K562 (cell line): ENCODE measurements around the gene PIK3R1. TPM values are rescaled to one million over a fixed set of nuclear protein-coding genes. Genes with fewer than 3 reads are reported as not detected.

Experiments
- ATAC-seq: fragments of 200-7000 bp; cut with Tn5 transposase; 3 replicates; pipeline ENCODE4 v1.9.1; 2020; ENCODE audit warnings: moderate library complexity
- BruUV-seq: library from RNA; stranded (reverse); fragments of 400-500 nt; replicated peaks from 2 replicates; lab custom pipeline; 2021; lab: Mats Ljungman, UMichigan
- CTCF ChIA-PET: fragments of 300-600 bp; formaldehyde crosslinking; extraction: SDS; loops from one replicate; lab custom pipeline; 2021; ENCODE audit warnings: low intra/inter-chr PET ratio; lab: Yijun Ruan, JAX
- POLR2A ChIA-PET: fragments of 300-600, 350-650 bp; sonication (Branson Sonifier 250); formaldehyde crosslinking; extraction: SDS; loops from one replicate; lab custom pipeline; 2021; ENCODE audit warnings: antibody characterized with exemption, inconsistent platforms; lab: Yijun Ruan, JAX
- DNase-seq, 4 experiments: peaks; one replicate each; pipeline versions ENCODE4 v3.0.0 to v3.0.0-alpha.2; 2011 to 2018; ENCODE audit warnings: low spot score in 3 of 4, mixed read lengths in 3 of 4; ENCODE audit errors: extremely low read depth in 1 of 4
- FAIRE-seq: peaks from 2 replicates; lab custom pipeline; 2011; peaks lifted over from hg19 to GRCh38; lab: Jason Lieb, UNC
- H2AFZ ChIP-seq: 2 replicates; pipeline ENCODE4 v1.6.0; 2011; ENCODE audit warnings: low read depth, low read length, control low read depth, inconsistent platforms
- H3K27ac ChIP-seq: fragments of 200-600 bp; 3 replicates; pipeline ENCODE4 v1.8.0; 2011; ENCODE audit warnings: low read depth, mild to moderate bottlenecking, control low read depth, inconsistent platforms, low read length, moderate library complexity, mixed read lengths; ENCODE audit errors: extremely low read depth
- H3K27me3 ChIP-seq, 2 experiments: fragments of 300-600 bp in 1 of 2; 2 replicates in 1 of 2; 3 replicates in 1 of 2; pipeline versions ENCODE4 v1.6.0 to v1.8.0; 2011; ENCODE audit warnings: inconsistent platforms in 2 of 2, low read length in 2 of 2, mild to moderate bottlenecking in 1 of 2, mixed read lengths in 1 of 2, moderate library complexity in 1 of 2; ENCODE audit not compliant: control insufficient read depth in 2 of 2, insufficient read depth in 2 of 2
- H3K36me3 ChIP-seq: fragments of 300-600 bp; 3 replicates; pipeline ENCODE4 v1.8.0; 2011; ENCODE audit warnings: mild to moderate bottlenecking, low read length, inconsistent platforms; ENCODE audit not compliant: control insufficient read depth, insufficient read depth
- H3K4me1 ChIP-seq, 2 experiments: fragments of 200-600 bp in 1 of 2; replicated peaks in 1 of 2; 2 replicates in 1 of 2; 3 replicates in 1 of 2; pipeline versions ENCODE4 v1.5.1 to v1.8.0; 2011; ENCODE audit warnings: inconsistent platforms in 2 of 2, low read length in 2 of 2, mild to moderate bottlenecking in 1 of 2, mixed read lengths in 1 of 2, moderate library complexity in 1 of 2; ENCODE audit not compliant: control insufficient read depth in 2 of 2, insufficient read depth in 2 of 2
- H3K4me2 ChIP-seq: 2 replicates; pipeline ENCODE4 v1.6.1; 2011; ENCODE audit warnings: low read length, control low read depth, inconsistent platforms, mixed read lengths; ENCODE audit not compliant: insufficient read depth
- H3K4me3 ChIP-seq: fragments of 200-600 bp; sonication (generic), shearing (Covaris generic); 2 replicates; pipeline ENCODE4 v1.5.1; 2016; ENCODE audit warnings: control low read depth, inconsistent platforms
- H3K79me2 ChIP-seq: fragments of 200-600 bp; 3 replicates; pipeline ENCODE4 v1.8.0; 2011; ENCODE audit warnings: low read length, inconsistent platforms; ENCODE audit not compliant: control insufficient read depth, insufficient read depth
- H3K9ac ChIP-seq, 2 experiments: 2 replicates each; pipeline versions ENCODE4 v1.6.0 to v1.6.1; 2011; ENCODE audit warnings: low read depth in 2 of 2, low read length in 2 of 2, control low read depth in 1 of 2, inconsistent platforms in 1 of 2, mild to moderate bottlenecking in 1 of 2, mixed read lengths in 1 of 2; ENCODE audit not compliant: insufficient read depth in 1 of 2
- H3K9me1 ChIP-seq: one replicate; pipeline ENCODE4 v1.6.0; 2011; ENCODE audit warnings: inconsistent platforms, mild to moderate bottlenecking, low read length, moderate library complexity; ENCODE audit not compliant: control insufficient read depth, insufficient read depth
- H3K9me3 ChIP-seq: replicated peaks from 2 replicates; pipeline ENCODE4 v1.5.1; 2011; ENCODE audit warnings: low read depth, low read length, inconsistent platforms; ENCODE audit not compliant: control insufficient read depth, insufficient read depth
- H4K20me1 ChIP-seq: replicated peaks from 2 replicates; pipeline ENCODE4 v1.6.1; 2011; ENCODE audit warnings: low read length, inconsistent platforms, mixed read lengths; ENCODE audit not compliant: control insufficient read depth, insufficient read depth
- CBX8 ChIP-seq: fragments of 200-600 bp; sonication (generic); IDR thresholded peaks from 2 replicates; pipeline ENCODE4 v1.6.1; 2012; ENCODE audit warnings: borderline replicate concordance, mixed run types, low read depth, mild to moderate bottlenecking, moderate library complexity, mixed read lengths, low read length, control low read depth, inconsistent platforms; ENCODE audit not compliant: poor library complexity, severe bottlenecking; ENCODE audit errors: extremely low read depth
- RBFOX2 ChIP-seq: fragments of 200-400 bp; formaldehyde crosslinking; IDR thresholded peaks from 2 replicates; pipeline ENCODE4 v1.6.1; 2017; ENCODE audit warnings: low read depth, mild to moderate bottlenecking, low read length, moderate library complexity
- SETDB1 ChIP-seq: IDR thresholded peaks from one replicate; pipeline ENCODE4 v1.6.1; 2012; ENCODE audit warnings: low read length, control low read depth, inconsistent platforms
- SMARCE1 ChIP-seq: fragments of 450-650 bp; IDR thresholded peaks from 2 replicates; pipeline ENCODE4 v1.7.1; 2016; ENCODE audit warnings: mild to moderate bottlenecking
- ZNF274 ChIP-seq: IDR thresholded peaks from 2 replicates; pipeline ENCODE4 v1.6.1; 2011; ENCODE audit warnings: low read depth, mild to moderate bottlenecking, low read length, moderate library complexity, borderline replicate concordance
- ZNF408 ChIP-seq: fragments of 250-450 bp; sonication (Bioruptor Pico); IDR thresholded peaks from 2 replicates; pipeline ENCODE4 v1.4.0; 2020; ENCODE audit warnings: low read depth, mild to moderate bottlenecking, moderate library complexity
- WGBS: fragments of 100-300 bp; shearing (Covaris generic); methylation state at CpG from one replicate; pipeline ENCODE4 v1.1.6; 2016; ENCODE audit warnings: low coverage, mixed read lengths; ENCODE audit not compliant: insufficient coverage; ENCODE audit errors: missing lambda C conversion rate; 5-methylcytosine and 5-hydroxymethylcytosine counted together
- in situ Hi-C: fragments of 300-500 bp; cut with MboI; formaldehyde crosslinking; loops from 4 replicates; pipeline ENCODE4 v1.15.0; 2018; ENCODE audit warnings: inconsistent platforms, mixed read lengths
- intact Hi-C: fragments of 100-400 bp; cut with micrococcal nuclease; formaldehyde crosslinking; loops from 2 replicates; pipeline ENCODE4 v1.14.2; 2022
- polyA plus RNA-seq, 8 experiments: library from polyadenylated mRNA; depleted of rRNA in 4 of 8; stranded (reverse) in 5 of 8; unstranded in 3 of 8; fragments of >200 nt; fragmentation: Nextera tagmentation in 2 of 8; fragmentation: Illumina TruSeq in 1 of 8; extraction: Ambion mirVana in 2 of 8; extraction: Trizol in 1 of 8; gene quantifications; 2 replicates each; pipeline versions ENCODE4 v1.2.1 to v1.2.3, GENCODE V29; 2011 to 2014; ENCODE audit warnings: inconsistent platforms in 1 of 8, missing spikeins in 1 of 8
- total RNA-seq, 7 experiments: library from RNA; depleted of rRNA in 6 of 7; stranded (reverse); fragments of >200 nt in 6 of 7; fragmentation: Illumina TruSeq in 2 of 7; extraction: Trizol in 2 of 7; gene quantifications; 2 replicates each; pipeline versions ENCODE4 v1.2.1 to v1.2.3, GENCODE V29; 2011 to 2021; ENCODE audit warnings: low replicate concordance in 1 of 7

Gene PIK3R1
- total and polyA plus RNA-seq, 9 of the 15 experiments (the other 6 are each of a cell fraction or from before 2014, with no cell fraction given), result 1.1 to 9.7 (median 4.8) TPM

- TF ChIP-seq ZNF408 (CRISPR knock-in tag) (no peak), ZNF274 (no peak), SETDB1 (no peak), RBFOX2 (no peak)
Measured at GRCh38 chr5:68305223-68305870, 89.8 kb downstream of the PIK3R1 start (continued).

GRCh38 chr5:68306361-68307014 is 90.9 kb downstream of the PIK3R1 start:
- Histone ChIP-seq H4K20me1 (0 out of 2 replicates have a peak, but pooled peaks cover 3% of the 10 kb centered on the region), H3K9ac (no peak overlapping the region), H3K4me2 (no peak overlapping the region), H3K27me3 (peaks cover 5 to 11% of the 10 kb centered on the region in 2 experiments; a peak in 2 of 5 replicates), H2AFZ (no peak overlapping the region), H3K27ac (no peak overlapping the region), H3K9me1 (no peaks in the 10 kb centered on the region), H3K4me1 (peaks cover 0 to 8% of the 10 kb centered on the region in 2 experiments; a peak in 2 of 5 replicates), H3K9me3 (no peaks in the 10 kb centered on the region), H3K36me3 (no peaks in the 10 kb centered on the region), H3K4me3 (no peak overlapping the region), H3K79me2 (no peaks in the 10 kb centered on the region)
- WGBS, result 9% methylated on average over 7 of the region's 7 CpGs
- ChIA-PET CTCF (no interaction called here), POLR2A (interaction anchor here (2.2 kb wide), 1 partner anchor 10 kb away, joined by 7 read pairs; no protein-coding TSS in a partner anchor)
- TF ChIP-seq CBX8 (peak; percentile 42), SMARCE1 (no peak)
- intact Hi-C loops (no loop called here), in situ Hi-C loops (no loop called here)
- FAIRE-seq, result no peak
- no TSS peak for BruUV-seq
- ATAC-seq, result no peak
- DNase-seq, result no peak
